Fibroblast of skin of left biceps (primary cell): ENCODE measurements around the gene TIAM1.

ENCODE experiments used
- DNase-seq, 2 experiments: peaks; one replicate each; pipeline ENCODE4 v3.0.0-alpha.2; 2013; ENCODE audit warnings: low read depth in 2 of 2

Gene TIAM1

GRCh38 chr21:31286621-31287020 is 57.4 kb downstream of the TIAM1 start:
- no peak for DNase-seq

- DNase-seq, result no peak
Measured at GRCh38 chr21:31284797-31285397, 59.2 kb downstream of the TIAM1 start.

GRCh38 chr21:31283025-31283424 is 61.0 kb downstream of the TIAM1 start:
- DNase-seq, result no peak

- peak; percentile 75 to 79 for DNase-seq
Measured at GRCh38 chr21:31282095-31282709, 61.9 kb downstream of the TIAM1 start.

- DNase-seq, result no peak
Measured at GRCh38 chr21:31281561-31281960, 62.5 kb downstream of the TIAM1 start.

- DNase-seq, result no peak
Measured at GRCh38 chr21:31279986-31280385, 64.1 kb downstream of the TIAM1 start.

- DNase-seq, result no peak
Measured at GRCh38 chr21:31279214-31279613, 64.8 kb downstream of the TIAM1 start.

GRCh38 chr21:31278511-31279130 is 65.4 kb downstream of the TIAM1 start:
- DNase-seq, result no peak

- no peak for DNase-seq
Measured at GRCh38 chr21:31276663-31277062, 67.4 kb downstream of the TIAM1 start.

- DNase-seq, result no peak
Measured at GRCh38 chr21:31275901-31276300, 68.2 kb downstream of the TIAM1 start.

GRCh38 chr21:31273278-31273677 is 70.8 kb downstream of the TIAM1 start:
- no peak for DNase-seq

GRCh38 chr21:31268090-31268489 is 76.0 kb downstream of the TIAM1 start:
- DNase-seq, result no peak

- DNase-seq, result no peak
Measured at GRCh38 chr21:31267644-31268043, 76.4 kb downstream of the TIAM1 start.

GRCh38 chr21:31266241-31266640 is 77.8 kb downstream of the TIAM1 start:
- no peak for DNase-seq

- DNase-seq, result no peak
Measured at GRCh38 chr21:31265366-31266013, 78.6 kb downstream of the TIAM1 start.

GRCh38 chr21:31264574-31264973 is 79.5 kb downstream of the TIAM1 start:
- no peak for DNase-seq

GRCh38 chr21:31262728-31263127 is 81.3 kb downstream of the TIAM1 start:
- DNase-seq, result no peak

- DNase-seq, result no peak
Measured at GRCh38 chr21:31261759-31262158, 82.3 kb downstream of the TIAM1 start.

GRCh38 chr21:31260790-31261189 is 83.3 kb downstream of the TIAM1 start:
- no peak for DNase-seq

GRCh38 chr21:31258073-31258472 is 86.0 kb downstream of the TIAM1 start:
- DNase-seq, result no peak

- DNase-seq, result no peak
Measured at GRCh38 chr21:31257265-31257664, 86.8 kb downstream of the TIAM1 start.

GRCh38 chr21:31255896-31256295 is 88.2 kb downstream of the TIAM1 start:
- no peak for DNase-seq

- no peak for DNase-seq
Measured at GRCh38 chr21:31255036-31255435, 89.0 kb downstream of the TIAM1 start.
